Osteoblast (primary cell): ENCODE data around the gene MGAM2. TPM values are rescaled to one million over a fixed set of nuclear protein-coding genes. Genes with fewer than 3 reads are reported as not detected.
"Not testable (repeated sequence)": the region's sequence is repeated elsewhere in the genome, so short reads cannot be mapped to it uniquely, and the experiment has no call there.

Source experiments
- DNase-seq: peaks from one replicate; pipeline ENCODE4 v3.0.0; 2011; ENCODE audit warnings: low spot score, mixed read lengths; ENCODE audit not compliant: insufficient read length; ENCODE audit errors: missing footprints
- H2AFZ ChIP-seq: 2 replicates; pipeline ENCODE4 v1.6.0; 2011; ENCODE audit warnings: mild to moderate bottlenecking, low read length
- H3K27ac ChIP-seq: 2 replicates; pipeline ENCODE4 v1.5.1; 2011; ENCODE audit warnings: mild to moderate bottlenecking, low read depth, low read length, moderate library complexity
- H3K27me3 ChIP-seq: 2 replicates; pipeline ENCODE4 v1.6.0; 2012; ENCODE audit warnings: mild to moderate bottlenecking, control low read depth, inconsistent platforms, low read length, moderate library complexity; ENCODE audit not compliant: insufficient read depth
- H3K36me3 ChIP-seq: 2 replicates; pipeline ENCODE4 v1.5.1; 2011; ENCODE audit warnings: mild to moderate bottlenecking, low read length, control low read depth, moderate library complexity; ENCODE audit not compliant: insufficient read depth
- H3K4me1 ChIP-seq: 2 replicates; pipeline ENCODE4 v1.5.1; 2011; ENCODE audit warnings: mild to moderate bottlenecking, low read length, control low read depth, moderate library complexity; ENCODE audit not compliant: insufficient read depth
- H3K4me2 ChIP-seq: 2 replicates; pipeline ENCODE4 v1.6.0; 2011; ENCODE audit warnings: mild to moderate bottlenecking, low read length; ENCODE audit not compliant: insufficient read depth
- H3K4me3 ChIP-seq: fragments of 200-600 bp; sonication (generic); 3 replicates; pipeline ENCODE4 v1.5.1; 2012; ENCODE audit warnings: mild to moderate bottlenecking, low read length, inconsistent platforms; ENCODE audit not compliant: insufficient read depth
- H3K79me2 ChIP-seq: 2 replicates; pipeline ENCODE4 v1.6.0; 2012; ENCODE audit warnings: mild to moderate bottlenecking, low read length, control low read depth, inconsistent platforms; ENCODE audit not compliant: insufficient read depth
- H3K9me3 ChIP-seq: 2 replicates; pipeline ENCODE4 v1.5.1; 2011; ENCODE audit warnings: low read depth, low read length, control low read depth
- H4K20me1 ChIP-seq: 2 replicates; pipeline ENCODE4 v1.6.0; 2012; ENCODE audit warnings: mild to moderate bottlenecking, low read length, control low read depth; ENCODE audit not compliant: insufficient read depth
- total RNA-seq: library from RNA; depleted of rRNA; stranded (reverse); fragments of >200 nt; gene quantifications from 2 replicates; pipeline ENCODE4 v1.2.3, GENCODE V29; 2012
- TF ChIP-seq, protein P1 (sequence below): IDR thresholded peaks from 2 replicates; pipeline ENCODE4 v1.5.1; 2011; ENCODE audit warnings: mild to moderate bottlenecking, low read depth, low read length, moderate library complexity; ENCODE audit errors: extremely low read depth

The MGAM2 gene
- total RNA-seq, 1 donor: not detected

DNA sequence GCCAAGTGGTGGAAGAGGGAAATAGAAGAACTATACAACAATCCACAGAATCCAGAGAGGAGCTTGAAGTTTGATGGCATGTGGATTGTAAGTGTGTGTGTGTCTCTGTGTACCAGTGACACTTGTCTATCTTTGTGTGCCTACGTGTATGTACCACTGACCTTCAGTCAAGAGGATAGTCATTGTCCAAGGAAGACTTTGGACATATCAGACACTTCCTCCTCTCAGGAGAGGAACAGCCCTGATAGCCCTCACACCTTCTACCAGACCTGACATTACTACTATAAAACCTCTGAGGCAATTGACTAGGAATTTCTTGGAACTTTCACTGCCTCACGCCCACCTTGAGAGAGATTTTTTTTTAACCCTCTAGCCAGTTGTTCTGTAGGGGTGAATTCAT, 19.6 kb upstream of the MGAM2 start:
- no peak overlapping the region for H3K4me2 ChIP-seq
- no peaks in the 10 kb centered on the region for H3K27me3 ChIP-seq
- no peaks in the 10 kb centered on the region for H3K9me3 ChIP-seq
- H3K79me2 ChIP-seq: no peaks in the 10 kb centered on the region
- H3K36me3 ChIP-seq: no peaks in the 10 kb centered on the region
- no peaks in the 10 kb centered on the region for H4K20me1 ChIP-seq
- H3K4me3 ChIP-seq: no peak overlapping the region
- DNase-seq: no peak
- TF ChIP-seq, protein P1, sequence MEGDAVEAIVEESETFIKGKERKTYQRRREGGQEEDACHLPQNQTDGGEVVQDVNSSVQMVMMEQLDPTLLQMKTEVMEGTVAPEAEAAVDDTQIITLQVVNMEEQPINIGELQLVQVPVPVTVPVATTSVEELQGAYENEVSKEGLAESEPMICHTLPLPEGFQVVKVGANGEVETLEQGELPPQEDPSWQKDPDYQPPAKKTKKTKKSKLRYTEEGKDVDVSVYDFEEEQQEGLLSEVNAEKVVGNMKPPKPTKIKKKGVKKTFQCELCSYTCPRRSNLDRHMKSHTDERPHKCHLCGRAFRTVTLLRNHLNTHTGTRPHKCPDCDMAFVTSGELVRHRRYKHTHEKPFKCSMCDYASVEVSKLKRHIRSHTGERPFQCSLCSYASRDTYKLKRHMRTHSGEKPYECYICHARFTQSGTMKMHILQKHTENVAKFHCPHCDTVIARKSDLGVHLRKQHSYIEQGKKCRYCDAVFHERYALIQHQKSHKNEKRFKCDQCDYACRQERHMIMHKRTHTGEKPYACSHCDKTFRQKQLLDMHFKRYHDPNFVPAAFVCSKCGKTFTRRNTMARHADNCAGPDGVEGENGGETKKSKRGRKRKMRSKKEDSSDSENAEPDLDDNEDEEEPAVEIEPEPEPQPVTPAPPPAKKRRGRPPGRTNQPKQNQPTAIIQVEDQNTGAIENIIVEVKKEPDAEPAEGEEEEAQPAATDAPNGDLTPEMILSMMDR: no peak
- peaks cover 3% of the 10 kb centered on the region for H3K4me1 ChIP-seq
- H3K27ac ChIP-seq: no peak overlapping the region
- no peak overlapping the region for H2AFZ ChIP-seq

DNA sequence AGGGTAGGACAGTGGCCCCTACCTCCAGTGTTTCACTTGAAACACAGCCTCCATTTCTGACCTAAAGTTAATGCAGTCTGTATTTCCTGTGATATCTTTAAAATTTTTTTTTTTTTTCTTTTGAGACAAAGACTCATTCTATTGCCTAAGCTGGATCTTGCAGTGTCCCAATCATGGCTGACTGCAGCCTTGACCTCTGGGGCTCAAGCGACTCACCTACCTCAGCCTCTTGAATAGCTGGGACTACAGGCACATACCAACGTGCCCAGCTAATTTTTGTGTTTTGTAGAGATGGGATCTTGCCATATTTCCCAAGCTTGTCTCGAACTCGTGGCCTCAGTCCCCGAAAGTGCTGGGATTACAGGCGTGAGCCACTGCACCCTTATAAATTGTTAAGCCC, 16.7 kb upstream of the MGAM2 start:
- Histone ChIP-seq H3K4me3 (no peak overlapping the region), H3K27me3 (no peaks in the 10 kb centered on the region), H3K4me2 (no peak overlapping the region), H3K9me3 (no peaks in the 10 kb centered on the region), H3K27ac (no peak overlapping the region), H3K79me2 (no peaks in the 10 kb centered on the region), H4K20me1 (no peaks in the 10 kb centered on the region), H2AFZ (no peak overlapping the region), H3K4me1 (no peaks in the 10 kb centered on the region), H3K36me3 (no peaks in the 10 kb centered on the region)
- no peak for DNase-seq
- TF ChIP-seq, protein P1: no peak

DNA sequence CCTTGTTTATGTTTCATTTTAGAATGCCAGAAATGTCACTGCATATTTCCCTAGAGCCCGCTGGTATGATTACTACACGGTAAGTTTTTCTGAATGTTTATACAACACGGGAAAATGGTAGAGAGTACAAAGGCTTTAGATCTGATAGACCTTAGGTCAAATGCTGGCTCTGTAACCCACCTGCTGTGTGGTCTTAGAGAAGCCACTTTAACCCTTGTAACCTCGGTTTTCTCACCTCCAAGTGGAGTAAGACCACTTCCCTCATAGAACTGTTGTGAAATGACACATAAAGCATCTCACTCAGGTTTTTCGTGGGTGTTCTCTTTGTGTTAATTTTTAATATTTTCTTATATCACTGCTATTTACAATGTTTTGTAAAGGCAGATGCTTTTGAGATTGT, 13.9 kb upstream of the MGAM2 start:
- Histone ChIP-seq H3K79me2 (no peaks in the 10 kb centered on the region), H3K36me3 (no peaks in the 10 kb centered on the region), H2AFZ (no peak overlapping the region)

DNA sequence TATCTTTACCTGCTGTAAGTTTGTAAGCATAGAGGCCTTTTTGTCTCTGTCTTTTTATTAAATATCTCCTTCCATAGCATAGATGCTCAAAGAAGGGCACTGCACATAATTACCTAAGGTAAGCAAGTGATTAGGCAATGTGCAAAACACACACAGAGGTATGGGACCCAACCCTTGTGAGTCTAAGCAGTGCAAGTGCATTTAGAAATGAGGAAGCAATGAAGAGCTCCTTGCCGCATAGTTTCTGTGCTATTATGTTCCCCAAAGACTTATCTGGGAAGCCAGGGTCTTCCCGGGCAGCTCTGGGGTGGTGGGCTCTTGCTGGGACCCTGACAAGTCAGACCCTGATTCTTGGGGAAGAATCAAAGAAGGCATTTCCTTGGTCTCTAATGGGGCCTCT, 13.5 kb upstream of the MGAM2 start:
- Histone ChIP-seq H2AFZ (no peak overlapping the region), H3K27ac (no peak overlapping the region), H4K20me1 (no peaks in the 10 kb centered on the region), H3K4me1 (no peaks in the 10 kb centered on the region), H3K4me3 (no peak overlapping the region), H3K36me3 (no peaks in the 10 kb centered on the region), H3K79me2 (no peaks in the 10 kb centered on the region), H3K27me3 (no peaks in the 10 kb centered on the region), H3K9me3 (no peaks in the 10 kb centered on the region), H3K4me2 (no peak overlapping the region)
- TF ChIP-seq, protein P1: no peak
- DNase-seq: no peak

More for the DNA sequence above, 13.9 kb upstream of the MGAM2 start:
- Histone ChIP-seq H3K4me2 (no peak overlapping the region), H3K27me3 (no peaks in the 10 kb centered on the region), H3K9me3 (no peaks in the 10 kb centered on the region), H3K27ac (no peak overlapping the region), H3K4me3 (no peak overlapping the region), H4K20me1 (no peaks in the 10 kb centered on the region), H3K4me1 (no peaks in the 10 kb centered on the region)
- no peak for DNase-seq
- TF ChIP-seq, protein P1: no peak

DNA sequence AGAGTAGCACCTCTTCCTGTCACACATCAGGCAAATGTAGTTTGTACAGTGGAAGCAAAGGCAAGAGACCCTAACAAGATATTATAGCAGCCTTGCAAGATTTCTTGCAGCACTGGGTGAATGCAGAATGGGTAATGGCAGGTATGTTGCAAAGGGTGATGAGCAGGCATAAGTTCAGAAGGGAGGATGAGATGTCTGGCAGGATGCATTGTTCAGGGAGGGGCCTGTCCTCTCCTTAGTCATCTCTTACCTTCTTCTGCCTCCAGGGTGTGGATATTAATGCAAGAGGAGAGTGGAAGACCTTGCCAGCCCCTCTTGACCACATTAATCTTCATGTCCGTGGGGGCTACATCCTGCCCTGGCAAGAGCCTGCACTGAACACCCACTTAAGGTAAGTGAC, 12.2 kb upstream of the MGAM2 start:
- H3K36me3 ChIP-seq, H3K4me1 ChIP-seq, DNase-seq, H3K4me3 ChIP-seq, H3K27ac ChIP-seq, H3K4me2 ChIP-seq, H4K20me1 ChIP-seq, H2AFZ ChIP-seq, H3K79me2 ChIP-seq, H3K27me3 ChIP-seq, H3K9me3 ChIP-seq: not testable (repeated sequence)
